Stimulated activated CD8-positive, alpha-beta memory T cell treated with anti-CD3 and anti-CD28 coated beads, Interleukin-12 subunit alpha, Interleukin-12 subunit beta, amount 100 ng/mL, for 4 hours (primary cell): ENCODE data around the gene RAI14.

Experiments used
- DNase-seq: peaks from one replicate; pipeline ENCODE4 v3.0.0-alpha.2; 2020; ENCODE audit warnings: low read depth

RAI14 gene

DNA sequence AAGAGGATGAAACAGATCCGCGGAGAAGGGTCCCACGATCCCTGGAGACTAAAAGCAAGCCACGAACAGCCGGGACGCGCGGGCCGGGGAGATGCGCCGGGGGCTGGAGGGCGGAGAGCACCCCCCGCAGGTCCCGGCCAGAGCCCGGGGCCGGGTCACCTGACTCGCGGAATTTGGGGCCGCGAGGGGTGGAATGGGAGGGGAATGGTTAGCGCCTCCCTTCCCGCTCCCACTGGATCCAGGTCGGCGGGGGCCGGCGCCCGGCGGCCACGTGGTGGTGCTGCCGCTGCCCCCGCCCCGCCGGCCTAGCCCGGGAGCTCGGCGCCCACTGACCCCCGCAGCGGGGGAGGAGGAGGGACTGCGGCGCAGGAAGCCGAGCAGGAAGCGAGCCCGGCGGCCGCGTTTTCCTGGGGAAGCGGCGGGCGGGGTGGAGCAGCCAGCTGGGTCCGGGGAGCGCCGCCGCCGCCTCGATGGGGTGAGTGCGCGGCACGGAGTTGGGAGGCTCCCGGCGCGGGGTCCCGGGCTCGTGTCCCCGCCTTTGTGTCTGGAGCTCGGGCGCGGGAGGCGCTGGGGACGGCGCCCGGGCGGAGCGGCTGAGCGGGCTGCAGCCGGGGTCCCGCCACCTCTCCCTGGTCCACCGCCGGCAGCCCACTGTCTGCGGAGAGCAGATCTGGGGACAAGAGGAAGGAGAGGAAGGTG, at the start of gene RAI14:
TSS of gene RAI14 (plus strand) at position 328 of the 699 bp plus-strand sequence. CDS start 30,592 bp downstream, outside the sequence.
- DNase-seq = peak; percentile 6

DNA sequence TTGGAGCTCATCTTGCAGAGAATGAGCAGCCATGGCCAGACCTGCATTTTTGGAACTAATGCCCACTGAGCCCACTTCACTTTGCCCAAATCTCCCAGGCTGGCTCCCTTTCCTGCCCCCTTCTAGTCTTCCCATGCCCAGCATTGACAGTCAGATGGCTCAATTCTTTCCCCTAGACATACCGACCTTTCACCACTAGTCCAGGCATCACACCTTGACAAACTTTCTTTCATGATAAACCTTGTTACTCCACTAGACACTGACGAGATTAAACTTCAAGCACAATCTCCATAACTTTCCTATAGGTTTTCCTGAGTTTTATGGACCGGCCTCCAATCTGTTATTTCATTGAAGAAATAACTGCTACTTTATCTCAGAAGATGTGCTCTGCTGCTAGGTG, 47.8 kb upstream of the RAI14 start:
- DNase-seq = no peak

DNA sequence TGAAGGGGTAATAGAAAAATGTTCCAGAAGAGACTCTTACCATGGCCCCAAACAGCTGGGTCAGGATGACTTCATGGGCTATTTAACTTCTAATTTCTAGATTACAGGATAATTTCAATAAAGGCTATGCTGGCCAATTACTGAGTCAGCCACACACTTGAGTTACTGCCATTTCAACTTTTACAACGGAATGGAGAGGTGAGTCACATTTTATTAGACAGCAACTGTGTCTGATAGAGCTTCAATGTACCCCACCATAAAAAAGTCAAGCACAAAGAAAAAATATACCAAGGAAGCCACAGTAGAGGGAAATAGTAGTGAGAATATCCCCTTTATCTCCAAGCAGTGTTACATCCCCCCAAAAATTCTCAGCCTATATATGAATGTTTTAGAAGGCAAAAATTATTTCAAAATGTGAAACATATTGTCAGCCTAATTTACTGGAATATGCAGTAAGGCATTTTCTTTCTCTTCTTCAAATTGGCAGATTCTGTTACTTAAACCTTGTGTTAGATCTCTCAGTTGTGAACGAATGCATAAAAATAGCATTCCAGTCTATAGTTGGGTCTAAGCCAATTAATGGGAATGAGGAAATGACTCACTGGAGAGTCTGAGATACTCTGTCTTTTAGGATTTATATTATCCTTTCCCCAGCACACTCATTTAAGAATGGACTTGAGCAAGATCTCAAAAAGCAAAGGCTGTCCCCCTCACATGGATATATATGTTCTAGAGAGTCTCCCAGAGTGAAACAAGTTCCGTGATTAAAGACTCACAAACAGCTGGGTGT, 47.1 kb upstream of the RAI14 start:
- no peak for DNase-seq

DNA sequence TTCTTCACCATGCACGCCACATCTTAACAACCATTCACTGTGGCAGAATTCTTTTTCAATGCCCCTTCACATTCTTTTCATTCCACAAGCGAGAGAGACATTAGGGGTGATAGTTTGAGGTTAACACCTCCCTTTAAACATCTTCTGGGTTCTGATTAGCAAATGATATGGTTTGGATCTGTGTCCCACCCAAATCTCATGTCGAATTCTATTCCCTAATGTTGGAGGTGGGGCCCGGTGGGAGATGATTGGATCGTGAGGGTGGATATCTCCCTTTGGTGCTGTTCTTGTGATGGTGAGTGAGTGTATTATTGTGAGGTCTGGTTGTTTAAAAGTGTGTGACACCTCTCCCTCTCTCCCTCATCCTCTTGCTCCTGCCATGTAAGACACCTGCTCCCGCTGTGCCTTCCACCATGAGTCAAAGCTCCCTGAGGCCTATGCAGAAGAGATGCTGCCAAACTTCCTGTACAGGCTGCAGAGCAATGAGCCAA, 46.1 kb upstream of the RAI14 start:
- no peak for DNase-seq

DNA sequence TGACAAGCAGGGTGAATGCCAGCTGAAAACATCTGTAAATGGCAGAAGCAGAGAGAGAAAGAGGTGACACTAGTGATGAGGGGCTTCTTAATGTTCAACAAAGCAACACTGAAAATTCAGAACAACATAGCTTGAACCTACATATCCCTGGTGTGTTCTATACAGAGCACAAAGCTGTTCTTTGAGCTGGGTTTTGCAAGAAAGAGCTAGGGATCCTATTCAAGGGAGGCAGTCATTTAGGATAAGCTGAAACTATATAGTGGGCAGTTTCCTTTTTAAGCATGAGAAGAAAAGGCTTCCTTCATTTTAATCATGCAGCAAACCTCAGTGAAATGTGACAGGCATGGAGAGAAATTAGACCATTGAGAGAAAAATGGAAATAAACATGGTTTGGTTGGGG, 45.6 kb upstream of the RAI14 start:
- DNase-seq = no peak

DNA sequence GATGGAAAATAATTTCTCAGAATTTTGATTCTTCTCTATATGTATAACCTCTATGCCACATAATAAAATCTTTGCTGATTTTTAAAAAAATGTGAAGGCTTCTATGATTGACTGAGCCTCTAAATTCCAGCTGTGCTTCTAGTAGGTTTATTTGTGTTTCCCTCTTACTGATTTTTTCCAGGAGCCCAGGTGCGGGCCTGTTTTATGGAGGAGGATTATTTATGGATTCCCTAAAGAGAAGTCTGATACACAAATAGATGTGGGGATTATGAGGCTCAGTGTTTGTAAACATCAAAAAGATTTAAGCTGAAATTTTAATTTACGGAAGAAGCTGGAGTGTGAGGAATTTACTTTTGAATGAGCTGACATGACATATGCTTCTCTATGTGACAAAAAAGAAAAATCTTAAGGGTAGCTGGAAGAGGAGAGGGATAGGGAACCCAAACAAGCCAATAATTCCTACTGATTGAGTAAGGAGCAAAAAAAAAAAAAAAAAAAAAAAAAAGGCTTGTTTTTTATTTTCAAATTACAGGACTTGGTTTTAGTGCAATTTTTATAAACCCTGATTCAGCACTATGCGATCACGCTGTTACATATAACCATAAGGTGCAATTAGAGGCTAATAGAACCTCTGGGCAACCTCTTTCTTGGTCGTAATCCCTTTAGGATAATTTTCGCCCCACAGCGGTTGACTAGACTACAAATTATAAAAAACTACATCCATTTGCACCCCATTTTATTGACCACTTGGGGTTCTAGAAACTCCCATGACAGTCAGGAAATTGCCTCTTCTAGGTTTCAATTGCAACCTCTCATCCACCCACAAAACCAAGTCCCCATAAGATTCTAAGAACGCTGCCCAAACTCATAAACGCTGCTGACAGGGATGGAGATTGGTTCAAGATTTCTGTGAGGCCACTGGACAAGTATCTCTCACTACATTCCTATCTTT, 44.4 kb upstream of the RAI14 start:
- DNase-seq = no peak

DNA sequence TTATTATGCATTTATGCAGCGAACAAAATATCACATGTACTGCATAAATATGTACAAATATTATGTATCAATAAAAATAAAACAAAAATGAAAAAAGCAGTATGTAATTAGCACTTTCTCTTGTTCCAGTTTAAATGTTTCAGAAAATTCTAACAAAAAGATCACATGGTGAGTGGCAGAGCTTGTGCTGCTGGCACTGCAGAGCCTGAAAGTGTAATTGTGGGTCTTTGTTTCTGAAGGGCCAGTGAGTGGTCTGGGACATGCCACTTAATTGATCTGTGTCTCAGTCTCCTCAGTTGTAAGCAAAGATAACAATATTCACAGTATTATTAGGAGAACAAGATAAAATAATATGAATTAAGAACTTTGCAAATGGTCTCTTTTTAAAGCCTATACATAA, 39.5 kb upstream of the RAI14 start:
- no peak for DNase-seq

DNA sequence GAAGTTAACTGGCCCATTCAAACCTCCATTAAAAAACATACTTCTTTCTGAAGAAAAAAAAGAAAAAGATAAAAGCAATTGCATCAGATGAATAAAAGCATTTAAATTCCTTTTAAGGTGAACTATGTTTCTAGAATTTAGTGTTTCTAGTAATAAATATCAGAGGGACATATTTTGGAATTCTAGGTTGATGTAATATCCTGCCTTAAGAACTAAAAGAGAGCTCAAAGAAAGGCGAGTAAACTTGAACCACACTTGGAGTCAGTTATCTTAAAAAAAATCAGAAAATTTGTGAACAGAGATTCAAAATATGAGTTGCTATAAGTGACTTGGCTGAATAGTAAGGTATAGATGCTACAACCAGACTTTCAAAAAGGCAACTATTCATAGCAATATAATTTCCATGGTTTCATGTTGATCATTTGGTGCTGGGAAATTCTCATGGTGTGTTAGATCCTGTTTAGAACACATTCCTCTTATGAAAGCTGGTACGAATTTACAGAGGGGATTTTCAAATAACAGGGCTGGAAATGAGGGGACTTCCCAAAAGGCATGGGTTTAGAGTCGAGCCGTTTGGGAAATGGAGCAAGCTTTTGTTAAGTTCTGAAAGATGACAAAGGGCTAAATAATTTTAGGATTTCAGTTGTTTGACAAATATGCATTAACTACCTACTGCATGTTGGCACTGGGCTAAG, 37.6 kb upstream of the RAI14 start:
- no peak for DNase-seq

DNA sequence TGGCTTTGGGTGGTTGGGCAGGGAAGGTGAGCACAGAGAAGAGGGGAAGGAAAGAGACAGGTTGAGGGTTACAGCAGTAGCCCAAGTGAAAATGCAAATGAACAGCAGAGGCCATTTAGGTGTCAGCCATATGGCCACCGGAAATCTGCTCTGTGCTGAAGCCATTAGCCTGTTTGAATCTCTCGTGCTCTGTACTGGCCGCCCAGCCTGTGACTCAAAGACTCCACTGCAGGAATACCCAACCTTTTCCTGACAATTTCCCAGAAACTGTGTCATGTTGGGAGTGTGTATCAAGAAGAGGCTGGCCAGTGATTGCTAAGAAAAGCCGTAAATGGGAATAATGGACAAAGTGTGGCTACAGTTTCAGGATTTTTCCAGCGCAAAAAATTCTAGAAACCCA, 35.9 kb upstream of the RAI14 start:
- DNase-seq = no peak

DNA sequence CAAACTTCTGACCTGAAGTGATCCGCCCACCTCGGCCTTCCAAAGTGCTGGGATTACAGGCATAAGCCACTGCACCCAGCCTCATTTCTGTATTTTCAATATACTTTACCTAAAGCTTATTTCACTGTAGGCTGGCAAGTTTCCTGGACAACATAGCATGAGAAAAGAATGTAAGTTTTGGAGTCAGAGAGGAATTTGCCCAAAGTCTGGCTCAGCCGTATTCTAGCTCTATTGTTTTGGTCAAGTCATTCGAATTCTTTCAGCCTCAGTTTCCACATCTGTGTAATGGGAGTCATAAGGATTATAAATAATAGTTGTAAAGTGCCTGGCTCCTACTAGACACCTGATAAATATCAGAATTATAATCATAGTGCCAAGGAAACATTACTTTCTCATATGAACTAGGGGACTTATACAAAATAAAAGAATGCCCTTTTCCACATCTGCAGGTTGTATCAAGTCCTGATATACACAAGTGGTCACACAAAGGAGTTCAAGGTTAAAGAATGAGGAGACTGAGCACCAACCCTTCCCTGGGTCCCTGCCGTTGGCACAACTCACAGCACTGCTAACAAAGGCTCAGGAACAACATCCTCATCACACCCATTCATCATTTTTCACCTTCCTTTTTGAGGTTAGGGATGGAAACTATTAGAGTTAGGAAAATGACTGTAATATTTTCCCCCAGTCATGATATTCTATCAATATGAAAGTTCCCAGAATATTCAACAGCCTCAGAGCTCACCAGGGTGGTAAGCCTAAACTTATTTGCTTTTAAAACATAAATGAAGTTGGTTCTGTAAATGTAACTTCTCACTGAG, 34.6 kb upstream of the RAI14 start:
- DNase-seq = no peak

DNA sequence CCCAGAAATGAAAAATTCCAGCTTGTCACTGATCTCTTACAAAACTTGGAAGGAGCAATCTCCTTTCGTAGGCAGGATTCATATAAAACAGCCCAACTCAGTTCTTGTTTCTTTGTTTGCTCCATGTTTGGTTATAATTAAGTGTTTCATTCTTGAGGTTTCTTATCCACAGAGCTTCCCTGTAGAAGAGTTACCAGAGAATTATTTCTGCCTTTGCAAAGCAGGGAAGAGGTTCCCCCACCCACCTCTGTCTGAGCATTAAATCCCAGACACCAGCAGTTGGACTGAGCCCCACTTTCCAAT, 34.1 kb upstream of the RAI14 start:
- DNase-seq = no peak

DNA sequence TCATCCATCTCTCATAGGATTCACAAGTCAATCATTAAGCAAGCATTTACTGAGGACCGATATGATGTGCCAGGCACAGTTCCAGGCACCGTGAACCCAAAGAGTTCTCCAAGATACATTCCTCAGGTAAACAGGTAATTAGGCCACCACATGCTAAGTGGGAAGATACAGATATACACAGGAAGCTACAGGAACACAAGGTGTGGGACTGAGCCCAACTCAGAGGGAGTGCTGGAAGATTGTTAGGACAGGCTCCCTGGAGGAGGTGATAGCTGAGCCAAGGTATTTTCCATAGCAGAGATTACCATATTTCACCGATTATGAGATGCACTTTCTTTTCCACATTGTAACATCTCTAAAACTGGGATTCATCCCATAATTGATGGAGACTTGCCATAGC, 31.4 kb upstream of the RAI14 start:
- no peak for DNase-seq

DNA sequence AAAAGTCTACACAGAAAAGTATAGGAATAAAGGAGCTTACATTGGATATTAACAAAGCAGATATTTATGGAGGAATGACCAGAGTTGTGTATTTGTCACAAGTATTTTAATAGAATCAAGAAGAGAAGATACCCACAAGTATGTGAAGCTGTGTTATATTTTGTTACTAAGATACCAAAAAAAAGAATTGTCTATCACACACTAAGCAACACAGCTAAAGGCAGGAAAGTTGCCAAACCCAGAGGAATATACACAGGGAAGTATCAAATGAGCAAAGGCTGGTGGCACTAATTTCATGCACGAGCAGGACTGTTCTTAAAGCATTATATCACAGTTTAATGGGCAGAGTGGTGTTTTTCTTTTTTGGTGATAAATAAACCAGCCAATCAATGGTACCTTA, 30.9 kb upstream of the RAI14 start:
- DNase-seq = no peak

DNA sequence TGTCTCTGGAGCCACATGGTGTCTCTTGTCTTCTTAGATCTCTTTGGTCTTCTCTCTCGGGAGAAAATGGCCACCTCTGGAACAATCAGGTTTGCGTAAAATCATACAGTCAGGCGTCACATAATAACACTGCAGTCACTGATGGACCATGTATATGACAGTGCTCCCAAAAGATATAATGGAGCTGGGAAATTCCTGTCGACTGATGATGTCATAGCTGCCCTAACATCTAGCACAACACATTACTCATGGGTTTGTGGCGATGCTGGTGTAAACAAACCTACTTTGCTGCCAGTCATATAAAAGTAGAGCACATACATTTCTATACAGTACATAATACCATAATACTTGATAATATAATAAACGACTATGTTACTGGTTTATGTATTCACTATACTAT, 30.1 kb upstream of the RAI14 start:
- DNase-seq = no peak

DNA sequence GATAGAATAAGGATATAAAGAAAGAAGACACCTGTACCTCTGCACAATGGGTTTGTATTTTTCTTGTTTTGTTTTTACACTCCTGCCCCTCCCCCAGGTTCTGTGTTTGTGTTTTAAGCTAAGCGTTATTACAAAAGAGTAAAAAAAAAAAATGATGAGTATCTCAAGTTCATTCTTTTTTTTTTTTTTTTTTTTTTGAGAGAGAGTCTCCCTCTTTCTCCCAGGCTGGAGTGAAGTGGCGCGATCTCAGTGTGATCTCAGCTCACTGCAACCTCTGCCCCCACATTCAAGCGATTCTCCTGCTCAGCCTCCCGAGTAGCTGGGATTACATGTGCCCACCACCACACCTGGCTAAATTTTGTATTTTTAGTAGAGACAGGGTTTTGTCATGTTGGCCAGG, 29.4 kb upstream of the RAI14 start:
- DNase-seq = no peak

DNA sequence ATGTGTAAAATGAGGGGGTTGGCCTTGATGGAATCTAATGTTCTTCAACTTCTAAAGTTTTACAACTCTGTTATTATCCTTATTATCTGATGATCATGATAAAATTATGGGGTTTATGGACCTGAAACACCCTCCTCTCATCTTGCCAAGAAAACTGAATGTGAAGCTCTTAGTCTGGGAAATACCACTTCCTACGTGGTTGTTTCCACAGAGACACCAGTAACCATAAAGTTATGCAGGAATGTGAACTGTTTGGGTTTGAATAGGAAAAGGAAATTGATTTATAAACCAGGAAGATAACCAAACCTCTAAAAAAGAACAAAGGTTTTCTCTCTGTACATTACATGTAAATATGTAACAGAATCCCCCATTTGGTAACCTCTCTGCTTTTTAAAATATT, 28.3 kb upstream of the RAI14 start:
- no peak for DNase-seq

DNA sequence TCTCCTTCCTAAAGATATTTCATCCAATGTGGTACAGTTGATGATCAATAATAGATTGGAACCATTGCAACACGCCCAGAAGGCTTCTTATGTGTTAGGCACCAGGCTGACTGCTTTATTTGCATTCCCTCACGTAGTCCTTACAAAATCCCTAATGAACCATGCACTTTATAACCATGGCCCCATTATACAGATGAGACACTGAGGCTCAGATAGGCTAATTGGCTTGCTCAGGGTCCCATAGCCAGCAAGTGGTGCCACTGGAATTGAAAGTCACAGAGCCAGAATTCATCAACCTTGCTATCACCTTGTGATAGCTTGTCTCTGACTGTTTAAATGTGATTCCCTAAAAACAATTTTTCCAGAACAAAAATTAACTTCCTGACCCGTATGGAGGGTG, 27.8 kb upstream of the RAI14 start:
- no peak for DNase-seq

DNA sequence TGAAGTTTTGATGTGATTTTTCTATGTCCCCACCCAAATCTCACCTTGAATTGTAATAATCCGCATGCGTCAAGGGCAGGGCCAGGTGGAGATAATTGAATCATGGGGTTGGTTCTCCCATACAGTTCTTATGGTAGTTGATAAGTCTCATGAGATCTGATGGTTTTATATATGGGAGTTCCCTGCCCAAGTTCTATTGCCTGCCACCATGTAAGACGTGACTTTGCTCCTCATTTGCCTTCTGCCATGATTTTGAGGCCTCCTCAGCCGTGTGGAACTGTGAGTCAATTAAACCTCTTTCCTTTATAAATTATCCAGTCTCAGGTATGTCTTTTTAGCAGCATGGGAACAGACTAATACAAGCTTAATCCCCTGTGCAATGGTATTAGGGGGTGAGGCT, 25.5 kb upstream of the RAI14 start:
- DNase-seq = no peak

DNA sequence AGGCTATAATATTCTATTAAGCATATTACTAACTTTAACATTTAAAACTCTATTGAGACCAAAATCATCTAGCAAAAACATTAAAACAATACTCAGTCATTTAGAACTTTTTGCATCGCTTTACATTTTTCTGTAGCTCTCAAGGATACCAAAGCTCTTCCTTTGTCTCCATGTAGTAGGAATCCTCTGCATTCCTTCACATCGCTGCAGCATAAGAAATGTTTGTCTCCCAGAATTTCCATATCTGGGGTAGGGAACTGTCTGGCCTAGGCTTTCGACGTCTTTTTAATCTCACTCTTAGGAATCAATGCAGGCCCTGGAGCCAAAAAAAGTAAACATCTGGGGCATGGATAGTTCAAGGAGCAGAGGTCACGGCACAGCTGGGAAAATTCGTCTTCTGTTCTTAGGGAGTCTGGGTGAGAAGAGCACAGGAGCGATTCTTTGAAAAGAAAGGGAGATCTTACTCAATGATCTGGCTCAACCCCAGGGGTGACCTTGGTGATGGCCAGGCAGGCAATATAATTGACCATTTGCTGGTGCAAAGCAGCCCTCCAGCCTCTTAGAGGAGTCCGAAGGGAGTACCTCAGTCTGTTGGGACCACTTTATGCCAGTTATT, 23.2 kb upstream of the RAI14 start:
- DNase-seq = no peak

DNA sequence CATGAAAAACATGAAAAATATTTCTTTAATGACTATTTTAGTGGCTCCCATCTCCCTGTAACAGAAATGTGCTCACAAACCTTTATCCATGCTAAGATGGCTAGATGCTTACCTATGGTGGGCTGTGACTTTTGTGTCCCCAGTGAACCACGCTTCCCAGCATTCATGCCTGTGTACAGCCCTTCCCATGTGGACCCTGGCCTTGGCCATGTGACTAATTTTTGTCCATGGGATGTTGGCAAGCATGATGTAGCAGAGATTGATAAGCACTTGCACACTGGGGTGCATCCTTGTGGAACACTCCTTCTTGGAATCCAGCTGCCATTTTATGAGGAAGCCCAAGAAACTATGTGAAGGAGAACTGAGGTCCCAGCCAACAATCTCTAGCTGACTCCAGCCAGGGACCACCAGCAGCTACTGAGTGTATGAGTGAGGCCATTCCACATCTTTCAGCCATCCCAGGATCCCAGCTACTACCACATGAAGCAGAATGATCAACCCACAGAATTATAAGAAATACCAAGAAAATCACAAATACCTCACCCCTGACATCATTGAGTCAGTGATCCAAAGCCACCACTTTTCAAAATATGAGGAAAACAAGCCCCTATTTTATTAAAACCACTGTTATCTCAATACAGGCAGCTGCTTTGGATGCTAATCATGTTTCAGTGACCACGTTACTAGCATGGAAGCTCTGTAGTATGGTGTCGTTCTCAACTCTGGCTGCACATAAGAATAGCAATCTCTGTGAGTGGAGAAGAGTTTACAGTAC, 16.1 kb upstream of the RAI14 start:
- no peak for DNase-seq
